AG04449 (cell line): ENCODE measurements around the gene UCP1.
A peak's percentile ranks its signal among the peaks of the same experiment; 100 is the strongest.
"Not testable (repeated sequence)": the region's sequence is repeated elsewhere in the genome, so short reads cannot be mapped to it uniquely, and the experiment has no call there.

Source experiments
- CTCF ChIA-PET: fragments of 350-600 bp; formaldehyde crosslinking; extraction: SDS; loops from one replicate; lab custom pipeline; 2021; ENCODE audit warnings: antibody characterized with exemption; lab: Yijun Ruan, JAX
- POLR2A ChIA-PET: fragments of 400-600, 350-600 bp; formaldehyde crosslinking; extraction: SDS; loops from one replicate; lab custom pipeline; 2020; ENCODE audit warnings: antibody characterized with exemption, inconsistent platforms; lab: Yijun Ruan, JAX
- DNase-seq: peaks from one replicate; pipeline ENCODE4 v3.0.0-alpha.2; 2010; ENCODE audit warnings: low read depth, low spot score
- H3K4me3 ChIP-seq: 2 replicates; pipeline ENCODE4 v1.5.1; 2011; ENCODE audit warnings: low read depth, mild to moderate bottlenecking, control low read depth, low read length
- CTCF ChIP-seq: IDR thresholded peaks from one replicate; pipeline ENCODE4 v1.5.1; 2011; ENCODE audit warnings: mild to moderate bottlenecking, moderate library complexity, low read length, control low read depth, inconsistent platforms; ENCODE audit not compliant: insufficient read depth; ENCODE audit errors: missing control alignments

Gene UCP1

GRCh38 chr4:140523857-140524742, 44.7 kb downstream of the UCP1 start, which contains the start of gene ELMOD2:
Gene ELMOD2 (plus strand): TSS chr4:140524168. CDS start chr4:140525429, 1,261 bp downstream.
- ChIA-PET CTCF (interaction anchor here (0.8 to 2.4 kb wide), 14 partner anchors 9 to 511 kb away, joined by 3 to 24 read pairs (median 4); no protein-coding TSS in a partner anchor), POLR2A (interaction anchor here (0.9 to 1.7 kb wide), 3 partner anchors 10 to 151 kb away, joined by 3 to 8 read pairs (median 3); partner anchors contain the start of gene SCOC)
- TF ChIP-seq CTCF = peak; percentile 94
- peak within 1 kb of the TSS; percentile 86 for H3K4me3 ChIP-seq
- DNase-seq = peak; percentile 65

GRCh38 chr4:140523370-140523856, 45.3 kb downstream of the UCP1 start:
- CTCF ChIA-PET = interaction anchor here (0.8 to 2.4 kb wide), 10 partner anchors 9 to 329 kb away, joined by 3 to 24 read pairs (median 5); no protein-coding TSS in a partner anchor
- no peak for TF ChIP-seq CTCF
- DNase-seq = no peak
- H3K4me3 ChIP-seq = peak overlapping the region; percentile 57
- POLR2A ChIA-PET = interaction anchor here (0.9 to 1.7 kb wide), 3 partner anchors 11 to 150 kb away, joined by 3 to 8 read pairs (median 3); partner anchors contain the start of gene SCOC

GRCh38 chr4:140515423-140515822, 53.3 kb downstream of the UCP1 start:
- no peak for TF ChIP-seq CTCF
- ChIA-PET CTCF (no interaction called here), POLR2A (no interaction called here)
- H3K4me3 ChIP-seq = no peak overlapping the region
- no peak for DNase-seq

GRCh38 chr4:140513765-140514164, 55.0 kb downstream of the UCP1 start:
- H3K4me3 ChIP-seq, DNase-seq, POLR2A ChIA-PET: not testable (repeated sequence)
- CTCF ChIA-PET = interaction anchor here (1.0 kb wide), 1 partner anchor 10 kb away, joined by 3 read pairs; the partner anchor contains the start of gene ELMOD2
